Hematopoietic multipotent progenitor cell treated with erythropoietin and hydrocortisone succinate and interleukin-3 and kit ligand, for 15 days (in vitro differentiated cells): Measurements from ENCODE around the gene TSPO.
"Not testable (repeated sequence)": the region's sequence is repeated elsewhere in the genome, so short reads cannot be mapped to it uniquely, and the experiment has no call there.

Experiments used
- DNase-seq: peaks from one replicate; pipeline ENCODE4 v3.0.0-alpha.2; 2015; ENCODE audit warnings: low spot score

Gene TSPO

DNA sequence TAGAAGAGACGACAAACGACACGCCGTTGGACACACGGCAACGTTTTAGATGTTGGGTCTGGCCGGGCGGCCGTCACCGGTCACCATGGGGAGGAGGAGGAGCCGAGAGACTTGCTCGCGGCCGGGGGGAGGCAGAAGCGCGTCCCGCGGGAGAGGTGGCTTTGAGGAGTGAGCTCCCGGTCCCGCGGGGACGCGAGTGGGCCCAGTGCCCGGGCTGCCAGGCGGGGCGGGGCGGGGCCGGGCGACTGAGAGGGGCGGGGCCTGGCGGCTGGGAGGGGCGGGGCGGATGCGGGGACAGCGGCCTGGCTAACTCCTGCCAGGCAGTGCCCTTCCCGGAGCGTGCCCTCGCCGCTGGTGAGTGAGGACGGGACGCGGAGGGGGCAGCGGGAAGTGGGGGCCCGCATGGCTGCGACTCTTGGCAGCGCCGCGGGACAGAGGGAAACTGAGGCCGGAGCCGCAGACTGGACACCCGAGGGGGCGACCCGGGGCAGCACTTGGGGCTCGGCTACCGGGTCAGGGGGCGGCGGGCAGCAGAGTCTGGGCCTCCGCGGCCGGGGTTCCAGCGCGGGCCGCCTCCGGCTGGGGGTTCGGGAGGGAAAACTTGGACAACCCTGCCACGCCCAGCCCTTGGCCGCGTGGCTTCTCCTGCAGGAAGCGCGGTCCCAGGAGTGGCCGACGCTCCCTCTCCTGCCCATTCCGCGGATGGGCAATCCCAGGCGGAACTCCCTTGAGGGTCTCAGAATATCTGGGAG is at the start of gene TSPO:
TSPO (plus strand) TSS at position 309 of the 752 bp plus-strand sequence. CDS start 7,680 bp downstream, outside the sequence.
- peak; percentile 72 for DNase-seq

DNA sequence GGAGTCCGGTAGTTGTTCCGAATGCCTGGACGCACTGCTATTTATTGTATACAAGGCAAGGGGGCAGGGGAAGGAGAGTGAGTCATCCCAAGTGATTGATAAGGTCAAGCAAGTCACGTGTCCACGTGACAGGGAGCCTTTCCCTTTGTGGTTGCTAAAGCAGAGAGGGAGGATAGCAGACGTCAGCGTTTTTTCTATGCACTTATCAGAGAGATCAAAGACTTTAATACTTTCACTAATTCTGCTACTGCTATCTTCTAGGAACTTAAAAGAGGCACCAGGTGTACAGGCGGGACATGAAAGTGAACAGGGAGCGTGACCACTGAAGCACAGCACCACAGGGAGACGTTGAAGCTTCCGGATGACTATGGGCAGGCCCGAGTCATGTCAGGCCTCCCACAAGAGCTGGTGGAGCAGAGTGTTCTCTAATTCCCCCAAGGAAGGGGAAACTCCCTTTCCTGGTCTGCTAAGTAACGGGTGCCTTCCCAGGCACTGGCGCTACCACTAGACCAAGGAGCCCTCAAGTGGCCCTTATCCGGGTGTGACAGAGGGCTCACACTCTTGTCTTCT is 47.2 kb upstream of the TSPO start:
- peak; percentile 57 for DNase-seq

DNA sequence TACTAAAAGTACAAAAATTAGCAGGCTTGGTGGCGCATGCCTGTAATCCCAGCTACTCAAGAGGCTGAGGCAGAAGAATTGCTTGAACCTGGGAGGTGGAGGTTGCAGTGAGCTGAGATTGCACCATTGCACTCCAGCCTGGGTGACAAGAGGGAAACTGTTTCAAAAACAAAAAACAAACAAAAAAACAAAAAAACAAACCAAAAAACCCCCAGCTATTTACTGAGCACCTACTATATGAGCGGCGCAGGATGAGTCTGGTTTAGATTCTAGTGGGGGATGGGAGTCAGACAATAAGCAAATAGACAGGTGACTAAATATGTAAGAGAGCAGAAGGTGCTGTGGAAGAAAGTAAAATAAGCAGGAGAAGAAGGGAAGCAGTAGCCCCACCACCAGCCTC is 46.4 kb upstream of the TSPO start:
- DNase-seq: not testable (repeated sequence)

DNA sequence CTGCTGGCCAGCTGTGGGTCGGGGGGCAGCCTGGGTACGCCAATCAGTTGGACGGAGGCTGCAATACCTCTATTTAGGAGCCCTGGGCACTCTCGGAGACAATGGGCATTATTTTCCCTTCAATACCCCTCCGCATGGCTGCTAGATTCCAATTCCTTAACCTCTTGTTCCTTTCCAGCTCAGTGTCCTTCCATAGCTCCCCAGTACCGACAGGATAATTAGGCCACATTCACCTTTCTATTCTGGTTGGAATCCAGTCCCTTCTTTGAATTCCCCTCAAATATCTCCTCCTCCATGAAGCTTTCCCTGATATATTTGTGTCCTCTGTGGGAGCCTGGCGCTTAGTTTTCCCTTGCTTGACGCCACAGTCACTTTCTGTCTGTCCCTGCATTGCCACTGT is 45.1 kb upstream of the TSPO start:
- no peak for DNase-seq

DNA sequence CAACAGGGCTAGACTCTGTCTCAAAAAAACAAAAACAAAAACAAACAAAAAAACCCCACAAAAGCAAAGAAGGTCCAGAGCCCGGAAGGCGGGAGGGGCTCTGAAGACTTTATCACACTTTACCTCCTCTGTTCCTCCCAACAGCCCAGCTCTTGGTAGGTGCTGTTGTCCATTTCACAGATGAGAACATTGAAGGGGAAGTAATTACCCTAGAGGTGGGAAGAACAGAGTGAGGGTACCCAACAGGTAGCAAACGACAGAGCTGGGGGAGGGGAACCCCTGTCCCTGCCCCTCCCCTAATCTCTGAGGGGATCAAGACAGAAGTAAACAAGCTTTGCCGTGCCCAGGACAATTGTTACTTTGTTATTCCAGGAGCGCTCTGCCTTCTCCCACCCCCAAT is 41.8 kb upstream of the TSPO start:
- no peak for DNase-seq

DNA sequence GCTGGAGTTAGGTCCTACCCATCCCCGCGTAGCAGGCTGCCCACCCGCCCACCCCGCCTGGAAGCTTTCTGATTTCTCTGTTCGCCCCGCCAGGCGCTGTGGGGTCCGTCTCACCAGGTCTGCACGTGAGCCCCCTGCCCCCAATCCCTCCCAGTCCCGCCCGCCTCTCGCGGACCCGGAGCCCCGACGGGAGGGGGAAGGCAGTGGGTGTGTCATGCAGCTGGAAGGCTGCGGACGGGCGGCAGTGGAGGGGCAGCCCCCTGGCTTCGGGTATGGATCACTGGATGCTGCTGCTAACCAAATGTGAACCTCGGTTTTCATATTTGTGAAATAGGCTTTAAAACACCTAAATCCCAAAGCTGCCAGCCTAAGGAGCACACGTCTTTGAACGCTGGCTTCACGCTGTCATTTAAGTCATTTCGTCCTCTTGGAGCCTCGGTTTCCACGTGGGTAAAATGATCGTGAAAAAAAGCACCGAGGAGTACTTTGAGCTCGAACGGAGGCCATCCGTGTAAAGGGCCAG is 41.4 kb upstream of the TSPO start:
- no peak for DNase-seq

DNA sequence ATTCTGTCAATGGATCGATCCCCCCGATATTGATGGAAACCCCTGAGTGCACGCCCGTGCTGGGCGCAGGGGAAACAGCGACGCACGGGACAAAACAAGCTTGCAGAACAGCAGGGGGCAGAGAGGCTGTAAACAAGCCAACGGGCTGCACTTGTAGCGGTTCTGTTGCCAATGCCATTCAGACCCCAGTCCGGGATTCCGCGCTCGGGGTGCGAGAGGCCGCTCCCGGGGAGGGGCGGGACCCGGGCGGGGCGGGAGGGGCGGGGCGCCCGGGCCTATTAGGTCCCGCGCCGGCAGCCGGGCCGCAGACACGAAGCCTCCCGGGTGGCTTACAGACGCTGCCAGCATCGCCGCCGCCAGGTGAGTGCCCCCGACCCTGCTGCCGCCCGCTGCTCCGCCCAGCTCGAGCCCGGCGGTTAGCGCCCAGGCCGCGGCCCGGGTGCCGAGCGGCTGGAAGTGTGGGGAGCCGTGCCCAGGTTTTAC is 40.9 kb upstream of the TSPO start, which contains the start of gene BIK:
BIK (plus strand) TSS at position 307 of the 483 bp plus-strand sequence. CDS start 13,273 bp downstream, outside the sequence.
- DNase-seq: peak; percentile 54

DNA sequence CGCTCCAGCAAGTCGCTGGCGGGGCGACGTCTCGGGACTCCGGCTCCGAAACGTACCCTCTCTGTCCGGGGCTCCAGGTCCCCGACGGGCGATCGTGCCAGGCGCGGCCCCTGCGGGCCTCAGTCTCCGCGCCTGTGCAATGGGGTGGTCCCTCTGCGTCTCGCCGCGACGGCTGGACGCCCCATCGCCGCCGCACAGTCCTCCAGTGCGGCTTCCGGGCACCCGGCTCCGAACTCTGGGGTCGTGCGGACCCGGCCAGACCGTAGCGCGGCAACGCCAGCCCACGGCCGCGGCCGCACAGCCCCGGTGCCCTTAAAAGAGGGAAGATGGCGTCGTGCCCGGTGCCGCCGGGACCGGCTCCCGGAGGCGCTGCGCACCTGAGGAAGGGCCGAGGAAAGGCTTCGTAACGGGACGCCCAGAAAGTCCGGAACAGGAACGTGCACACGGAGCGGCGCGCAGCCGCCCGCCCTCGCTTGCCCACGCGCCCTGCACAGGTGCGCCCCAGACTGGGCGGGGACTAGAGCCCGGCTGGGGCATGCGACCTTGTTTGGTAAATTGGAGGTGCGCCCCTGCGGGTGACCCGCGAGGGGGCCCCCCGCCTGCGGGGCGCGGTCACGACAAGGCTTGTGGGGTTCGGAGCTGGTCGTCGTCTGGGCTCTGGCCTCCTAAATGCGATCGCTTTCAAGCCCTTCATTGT is 40.3 kb upstream of the TSPO start:
- no peak for DNase-seq

DNA sequence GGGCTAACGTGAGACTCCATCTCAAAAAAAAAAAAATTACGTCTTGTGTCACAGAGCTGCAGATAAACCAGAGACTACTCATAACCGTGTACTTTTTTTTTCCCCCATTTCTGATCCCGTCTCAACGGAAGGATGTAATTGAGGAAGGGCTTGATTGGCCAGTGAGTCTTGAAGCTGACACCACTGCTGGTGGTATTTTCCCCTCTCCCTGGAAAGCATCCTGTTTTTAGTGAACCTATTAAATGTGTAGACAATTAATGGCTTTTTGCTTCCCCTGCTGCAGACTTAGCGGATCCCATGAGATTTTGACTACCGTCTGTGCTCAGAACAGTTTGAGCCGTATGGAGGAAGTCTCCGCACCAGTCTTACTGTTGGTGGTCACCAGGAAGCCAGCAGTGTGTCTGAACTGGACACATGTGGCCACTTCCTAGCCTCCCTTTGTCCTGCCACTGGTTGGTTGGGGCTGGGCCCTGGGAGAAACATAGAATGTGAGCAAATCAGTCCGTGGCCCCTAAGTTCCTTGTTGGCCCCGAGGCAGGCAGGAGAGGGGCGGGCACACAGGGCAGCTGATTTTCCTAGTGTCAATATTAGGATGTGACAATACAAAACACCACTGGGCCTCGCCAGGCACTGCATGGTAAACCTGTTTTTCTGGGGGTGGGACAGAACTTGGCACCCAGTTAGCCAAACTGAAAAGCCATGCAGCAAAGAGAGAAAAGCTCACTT is 37.7 kb upstream of the TSPO start:
- DNase-seq: no peak

DNA sequence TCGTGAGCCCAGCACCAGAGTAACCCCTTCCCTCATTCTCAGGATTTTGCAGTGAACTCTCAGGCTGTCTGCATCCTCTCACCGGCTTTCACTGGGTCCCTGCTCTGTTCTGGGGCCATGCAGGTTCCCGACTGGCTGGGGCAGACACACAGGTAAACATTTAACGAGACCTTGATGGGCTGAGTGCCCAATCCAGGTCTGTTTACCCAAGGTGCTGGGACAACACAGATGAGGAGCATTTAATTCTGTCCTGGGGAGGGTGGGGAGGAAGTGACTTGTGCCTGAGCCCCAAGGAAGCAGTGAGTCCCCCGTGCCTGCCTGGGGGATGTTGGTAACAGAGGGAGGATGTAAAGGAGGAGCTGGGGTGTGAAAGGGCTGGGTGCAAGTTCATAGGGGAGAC is 36.4 kb upstream of the TSPO start:
- no peak for DNase-seq

DNA sequence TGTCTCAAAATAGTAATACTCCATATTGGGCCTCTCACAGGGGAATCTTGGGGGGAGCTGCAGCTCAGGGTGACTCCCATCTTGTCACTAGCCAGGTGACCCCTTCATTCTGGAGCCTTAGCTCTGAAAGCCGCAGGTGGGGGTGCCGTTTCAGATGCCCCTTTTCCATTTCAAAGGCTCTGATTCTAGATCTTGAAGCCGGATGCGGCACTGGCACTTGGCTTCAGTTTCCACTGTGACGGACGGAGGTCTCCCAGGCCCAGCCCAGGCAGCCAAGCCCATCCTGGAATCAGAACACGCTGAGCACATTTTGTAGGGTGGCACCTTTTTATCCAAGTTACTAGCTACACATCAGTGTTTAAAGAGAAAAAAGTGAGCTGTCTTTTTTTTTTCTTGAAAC is 34.4 kb upstream of the TSPO start:
- DNase-seq: no peak

DNA sequence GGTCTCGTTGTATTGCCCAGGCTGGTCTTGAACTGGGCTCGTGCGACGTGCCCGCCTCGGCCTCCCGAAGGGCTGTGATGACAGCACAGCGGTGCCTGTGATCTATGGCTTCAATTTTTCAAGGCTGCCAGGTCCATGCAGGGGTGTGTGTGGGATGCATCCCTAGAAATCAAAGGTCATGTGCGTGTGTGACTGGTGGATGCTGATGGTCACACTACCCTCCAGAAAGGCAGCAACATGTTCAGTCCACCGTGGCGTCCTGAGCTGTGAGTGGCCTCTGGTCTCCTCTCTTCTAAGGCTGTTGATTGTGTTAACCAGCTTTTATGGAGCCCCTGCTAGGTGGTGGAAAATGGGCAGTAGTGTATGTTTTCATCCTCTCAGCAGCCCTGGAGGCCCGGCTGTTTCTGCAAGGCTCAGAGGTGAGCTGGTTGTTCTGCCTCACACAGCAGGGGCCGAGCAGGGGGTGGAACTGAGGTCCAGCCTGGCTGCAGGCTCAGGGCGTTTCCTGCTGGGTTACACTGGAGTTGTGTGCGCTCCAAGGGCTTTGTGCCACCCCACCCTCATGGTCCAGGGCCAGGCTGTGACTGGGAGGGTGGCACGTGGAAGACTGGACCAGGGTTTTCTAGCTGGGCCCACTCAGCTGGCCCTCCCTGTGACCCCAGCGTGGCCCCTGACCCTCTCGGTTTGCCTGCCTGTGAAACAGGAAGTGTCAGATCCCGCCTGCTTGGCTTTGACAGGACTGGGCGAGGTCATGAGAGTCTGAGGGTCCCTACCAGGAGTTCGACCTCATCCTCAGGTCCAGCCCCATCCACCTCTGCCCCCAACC is 33.1 kb upstream of the TSPO start:
- DNase-seq: no peak

DNA sequence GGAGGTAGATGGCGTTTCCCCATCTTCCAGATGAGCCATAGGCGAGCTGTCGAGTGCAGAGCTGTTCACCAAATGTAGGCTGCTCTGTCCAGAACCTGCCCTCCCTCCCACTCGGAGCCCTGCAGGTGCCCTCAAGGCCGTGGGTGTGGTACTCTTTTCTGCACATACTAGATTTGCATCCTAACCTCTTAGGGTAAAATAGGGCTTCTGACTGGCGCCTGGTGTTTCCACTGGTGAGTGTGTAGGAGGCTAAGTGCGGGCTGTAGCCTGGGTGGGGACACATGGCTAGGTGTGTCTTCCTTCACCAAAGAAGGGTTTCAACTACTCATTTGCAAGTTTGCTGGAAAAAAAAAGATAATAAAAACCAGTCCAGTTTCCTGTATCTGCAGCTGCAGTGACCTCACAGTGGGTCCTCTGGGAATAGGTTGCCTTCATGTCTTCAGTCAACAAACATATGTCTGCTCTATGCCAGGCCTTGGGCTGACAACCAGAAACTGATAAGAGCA is 32.4 kb upstream of the TSPO start:
- no peak for DNase-seq

DNA sequence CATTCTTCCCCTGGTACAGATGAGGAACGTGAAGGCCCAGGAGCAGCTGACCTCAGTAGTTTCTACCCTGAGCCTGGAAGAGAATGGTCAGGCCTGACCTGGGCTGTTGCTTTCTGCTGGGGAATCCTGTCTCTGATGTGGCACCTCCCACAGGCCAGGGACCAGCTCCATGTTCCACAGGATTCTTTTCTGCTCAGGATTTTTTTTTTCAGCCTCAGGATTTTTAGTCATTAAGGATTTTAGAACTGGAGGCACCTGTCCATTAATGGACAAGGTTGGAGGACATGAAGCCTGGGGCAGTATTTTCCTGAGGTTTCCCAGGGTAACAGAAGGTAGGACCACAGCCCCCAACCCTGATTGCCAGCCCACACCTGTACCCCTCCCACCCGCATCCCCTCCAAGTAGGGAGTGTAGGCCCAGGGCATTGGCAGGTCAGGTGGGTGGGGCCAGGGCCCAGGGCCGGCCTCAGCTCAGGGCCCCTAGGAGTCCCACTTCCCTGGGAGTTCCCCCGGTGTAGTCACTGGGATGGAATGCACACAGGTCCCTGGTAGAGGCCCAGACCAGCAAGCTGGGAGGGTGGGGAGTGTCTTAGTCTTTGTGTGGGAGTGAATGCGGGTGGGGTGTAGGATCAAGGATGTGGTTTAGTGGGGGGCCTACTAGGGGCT is 24.7 kb upstream of the TSPO start:
- no peak for DNase-seq

DNA sequence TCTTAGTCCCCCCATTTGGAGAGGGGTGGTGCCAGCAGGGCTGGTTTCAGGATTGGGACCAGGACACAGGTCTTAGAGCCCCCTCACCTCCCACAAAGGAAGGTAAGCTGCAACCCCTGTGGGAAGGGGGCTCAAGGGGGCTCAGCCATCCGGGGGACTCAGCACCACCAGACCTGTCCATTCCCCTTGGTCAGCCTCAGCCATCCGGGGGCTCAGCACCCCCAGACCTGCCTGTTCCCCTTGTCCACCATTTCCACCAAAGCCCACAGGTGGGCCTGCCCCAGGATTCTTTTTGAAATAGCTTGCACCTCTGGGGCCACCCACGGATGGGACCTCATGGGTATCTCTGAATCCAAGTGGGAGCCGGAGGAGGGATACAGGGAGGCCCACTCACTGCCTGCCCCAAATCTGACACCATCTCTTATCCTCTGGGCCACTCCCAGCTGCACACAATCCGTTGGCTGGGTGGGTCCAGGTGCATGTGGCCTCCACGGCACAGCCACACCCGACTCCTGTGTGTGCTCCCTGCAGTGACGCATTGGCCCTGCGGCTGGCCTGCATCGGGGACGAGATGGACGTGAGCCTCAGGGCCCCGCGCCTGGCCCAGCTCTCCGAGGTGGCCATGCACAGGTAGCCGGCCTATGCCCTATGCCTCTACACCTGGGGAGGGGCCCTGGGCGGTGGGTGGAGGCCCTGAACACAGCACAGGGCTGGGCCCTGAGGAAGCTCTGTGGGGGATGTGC is 24.0 kb upstream of the TSPO start:
- DNase-seq: no peak

DNA sequence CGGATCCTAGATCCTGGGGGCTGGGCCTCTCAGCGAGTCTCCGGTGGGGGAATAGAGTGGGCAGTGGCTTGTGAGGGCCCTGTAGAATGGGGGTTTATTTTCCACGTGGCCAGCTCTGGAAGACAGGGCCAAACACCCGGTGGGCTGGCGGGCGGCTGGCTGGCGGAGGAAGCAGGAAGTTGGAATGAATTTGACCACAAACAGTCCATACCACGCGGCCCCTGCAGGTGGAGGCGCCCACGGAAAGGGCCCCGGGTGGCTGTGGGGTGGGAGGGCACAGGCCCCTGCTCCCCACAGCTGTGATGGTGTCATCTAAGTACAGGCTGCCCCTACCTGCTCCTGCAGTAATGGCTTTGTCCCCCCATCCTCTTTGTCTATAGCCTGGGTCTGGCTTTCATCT is 23.2 kb upstream of the TSPO start:
- no peak for DNase-seq

DNA sequence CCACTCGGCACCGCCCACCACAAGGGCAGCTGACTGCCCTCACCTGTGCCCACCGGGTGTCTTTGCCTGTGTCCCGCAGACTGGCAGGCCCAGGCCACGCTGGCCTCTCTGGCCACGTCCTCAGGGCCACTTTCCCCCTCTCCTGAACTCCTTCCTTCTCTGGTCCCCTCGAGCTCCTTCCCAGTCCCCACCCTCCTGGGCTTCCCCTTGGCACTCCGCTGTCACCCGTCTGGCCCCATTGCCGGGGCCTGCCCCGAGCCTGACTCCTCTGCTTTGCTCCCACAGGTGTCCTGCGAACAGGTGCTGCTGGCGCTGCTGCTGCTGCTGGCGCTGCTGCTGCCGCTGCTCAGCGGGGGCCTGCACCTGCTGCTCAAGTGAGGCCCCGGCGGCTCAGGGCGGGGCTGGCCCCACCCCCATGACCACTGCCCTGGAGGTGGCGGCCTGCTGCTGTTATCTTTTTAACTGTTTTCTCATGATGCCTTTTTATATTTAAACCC is 22.4 kb upstream of the TSPO start:
- DNase-seq: no peak

DNA sequence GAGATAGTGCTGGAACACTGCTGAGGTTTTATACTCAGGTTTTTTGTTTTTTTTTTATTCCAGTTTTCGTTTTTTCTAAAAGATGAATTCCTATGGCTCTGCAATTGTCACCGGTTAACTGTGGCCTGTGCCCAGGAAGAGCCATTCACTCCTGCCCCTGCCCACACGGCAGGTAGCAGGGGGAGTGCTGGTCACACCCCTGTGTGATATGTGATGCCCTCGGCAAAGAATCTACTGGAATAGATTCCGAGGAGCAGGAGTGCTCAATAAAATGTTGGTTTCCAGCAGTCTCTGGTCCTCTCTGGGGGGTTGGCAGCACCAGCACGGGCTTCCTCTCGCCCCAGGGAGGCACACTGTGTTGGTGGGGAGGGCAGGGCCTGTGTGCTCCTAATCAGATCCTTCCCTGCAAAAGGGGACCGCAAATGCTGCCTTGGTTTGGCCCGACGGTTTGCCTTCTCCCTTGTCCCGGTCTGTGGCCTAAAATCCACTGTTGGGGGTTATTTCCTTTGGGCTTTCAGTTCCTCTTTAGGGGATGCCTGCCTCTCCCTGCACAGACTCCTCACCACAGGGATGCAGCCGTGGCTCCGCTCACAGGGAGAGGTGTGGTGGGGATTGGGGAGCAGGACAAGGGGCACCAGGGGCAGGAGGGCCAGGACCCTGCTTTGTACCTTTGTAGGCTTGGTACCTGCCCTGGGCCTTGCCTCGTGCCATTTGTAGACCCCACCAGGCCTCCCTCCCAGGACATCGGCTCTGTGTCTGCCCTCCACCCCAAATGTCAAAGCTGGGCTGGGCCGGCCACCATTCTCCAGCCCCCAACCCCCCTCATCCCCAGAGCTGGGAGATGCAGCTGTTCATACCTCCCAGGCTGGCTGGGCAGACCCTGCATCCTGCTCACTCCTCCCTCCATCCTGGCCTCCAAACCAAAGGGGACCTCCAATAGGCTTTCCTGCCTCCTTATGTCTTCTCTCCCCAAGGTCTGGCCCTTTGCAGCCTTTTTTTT is 21.6 kb upstream of the TSPO start:
- DNase-seq: no peak
